ENCODE measurements around the gene KCNN3. TPM values are rescaled to one million over a fixed set of nuclear protein-coding genes. Genes with fewer than 3 reads are reported as not detected.
A peak's percentile ranks its signal among the peaks of the same experiment; 100 is the strongest.
"Not testable (repeated sequence)": the region's sequence is repeated elsewhere in the genome, so short reads cannot be mapped to it uniquely, and the experiment has no call there.

The KCNN3 gene
- total RNA-seq, 1 donor from 2014 or later, result 0.84 TPM

GRCh38 chr1:154676847-154677246 lies 193.2 kb downstream of the KCNN3 start:
- not testable (repeated sequence) for H3K27me3 Mint-ChIP-seq (ENCODE audit: low read depth)

GRCh38 chr1:154674456-154674855 lies 195.6 kb downstream of the KCNN3 start:
- not testable (repeated sequence) for DNase-seq (ENCODE audit: low read depth, low spot score); H3K27me3 Mint-ChIP-seq (ENCODE audit: low read depth); H3K4me3 Mint-ChIP-seq; H3K27ac Mint-ChIP-seq (ENCODE audit: unreplicated experiment); H3K36me3 Mint-ChIP-seq (ENCODE audit: low read depth); H3K9me3 Mint-ChIP-seq; H3K4me1 Mint-ChIP-seq

More at GRCh38 chr1:154676847-154677246, 193.2 kb downstream of the KCNN3 start:
- H3K27ac Mint-ChIP-seq (ENCODE audit: unreplicated experiment); H3K36me3 Mint-ChIP-seq (ENCODE audit: low read depth); DNase-seq (ENCODE audit: low read depth, low spot score); H3K9me3 Mint-ChIP-seq; H3K4me1 Mint-ChIP-seq; H3K4me3 Mint-ChIP-seq: not testable (repeated sequence)
- TF ChIP-seq CTCF (conservative IDR thresholded peaks at IDR 0.05), result peak; percentile 6

GRCh38 chr1:154672245-154672644 lies 197.8 kb downstream of the KCNN3 start:
- not testable (repeated sequence) for H3K27ac Mint-ChIP-seq (ENCODE audit: unreplicated experiment); DNase-seq (ENCODE audit: low read depth, low spot score); H3K9me3 Mint-ChIP-seq; H3K27me3 Mint-ChIP-seq (ENCODE audit: low read depth); H3K4me1 Mint-ChIP-seq; H3K36me3 Mint-ChIP-seq (ENCODE audit: low read depth); H3K4me3 Mint-ChIP-seq

- not testable (repeated sequence) for H3K27me3 Mint-ChIP-seq (ENCODE audit: low read depth); H3K27ac Mint-ChIP-seq (ENCODE audit: unreplicated experiment); H3K9me3 Mint-ChIP-seq; H3K4me3 Mint-ChIP-seq; DNase-seq (ENCODE audit: low read depth, low spot score); H3K4me1 Mint-ChIP-seq; H3K36me3 Mint-ChIP-seq (ENCODE audit: low read depth)
Observed at GRCh38 chr1:154671412-154671811, 198.7 kb downstream of the KCNN3 start.

- H3K9me3 Mint-ChIP-seq; H3K4me3 Mint-ChIP-seq; DNase-seq (ENCODE audit: low read depth, low spot score); H3K27me3 Mint-ChIP-seq (ENCODE audit: low read depth); H3K4me1 Mint-ChIP-seq; H3K27ac Mint-ChIP-seq (ENCODE audit: unreplicated experiment); H3K36me3 Mint-ChIP-seq (ENCODE audit: low read depth): not testable (repeated sequence)
Observed at GRCh38 chr1:154670310-154671270, 199.5 kb downstream of the KCNN3 start.

GRCh38 chr1:154669464-154670282 lies 200.4 kb downstream of the KCNN3 start:
- Mint-ChIP-seq H3K27ac (ENCODE audit: unreplicated experiment) (peak overlapping the region; percentile 27), H3K4me3 (no peak overlapping the region), H3K4me1 (peaks cover 6% of the 10 kb centered on the region), H3K36me3 (ENCODE audit: low read depth) (no peaks in the 10 kb centered on the region), H3K9me3 (no peaks in the 10 kb centered on the region), H3K27me3 (ENCODE audit: low read depth) (peaks cover 2% of the 10 kb centered on the region)
- DNase-seq (ENCODE audit: low read depth, low spot score), result peak; percentile 57
- peak; percentile 81 for TF ChIP-seq CTCF (conservative IDR thresholded peaks at IDR 0.05)

GRCh38 chr1:154666051-154666790 lies 203.9 kb downstream of the KCNN3 start:
- DNase-seq (ENCODE audit: low read depth, low spot score), result no peak
- Mint-ChIP-seq H3K4me3 (no peak overlapping the region), H3K36me3 (ENCODE audit: low read depth) (no peaks in the 10 kb centered on the region), H3K27me3 (ENCODE audit: low read depth) (peaks cover 2% of the 10 kb centered on the region), H3K27ac (ENCODE audit: unreplicated experiment) (no peak overlapping the region), H3K4me1 (peaks cover under 1% of the 10 kb centered on the region), H3K9me3 (no peaks in the 10 kb centered on the region)
- no peak for TF ChIP-seq CTCF (conservative IDR thresholded peaks at IDR 0.05)

Measured in neural crest cell (in vitro differentiated cells).